HG03039 (cell line): ENCODE data around the gene MAGEA6.
"Not testable (repeated sequence)": the region's sequence is repeated elsewhere in the genome, so short reads cannot be mapped to it uniquely, and the experiment has no call there.

Experiments
- ATAC-seq: cut with Tn5 transposase; IDR thresholded peaks from one replicate; pipeline ENCODE4 v1.9.1; 2021; ENCODE audit warnings: mild to moderate bottlenecking, moderate library complexity; ENCODE audit not compliant: unreplicated experiment

MAGEA6 gene

DNA sequence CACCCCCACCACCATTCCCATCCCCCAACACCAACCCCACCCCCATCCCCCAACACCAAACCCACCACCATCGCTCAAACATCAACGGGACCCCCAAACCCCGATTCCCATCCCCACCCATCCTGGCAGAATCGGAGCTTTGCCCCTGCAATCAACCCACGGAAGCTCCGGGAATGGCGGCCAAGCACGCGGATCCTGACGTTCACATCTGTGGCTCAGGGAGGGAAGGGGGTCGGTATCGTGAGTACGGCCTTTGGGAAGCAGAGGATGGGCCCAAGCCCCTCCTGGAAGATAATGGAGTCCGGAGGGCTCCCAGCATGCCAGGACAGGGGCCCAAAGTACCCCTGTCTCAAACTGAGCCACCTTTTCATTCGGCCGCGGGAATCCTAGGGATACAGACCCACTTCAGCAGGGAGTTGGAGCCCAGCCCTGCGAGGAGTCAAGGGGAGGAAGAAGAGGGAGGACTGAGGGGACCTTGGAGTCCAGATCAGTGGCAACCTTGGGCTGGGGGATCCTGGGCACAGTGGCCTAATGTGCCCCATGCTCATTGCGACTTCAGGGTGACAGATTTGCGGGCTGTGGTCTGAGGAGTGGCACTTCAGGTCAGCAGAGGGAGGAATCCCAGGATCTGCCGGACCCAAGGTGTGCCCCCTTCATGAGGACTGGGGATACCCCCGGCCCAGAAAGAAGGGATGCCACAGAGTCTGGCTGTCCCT lies 35.2 kb downstream of the MAGEA6 start:
- not testable (repeated sequence) for ATAC-seq

DNA sequence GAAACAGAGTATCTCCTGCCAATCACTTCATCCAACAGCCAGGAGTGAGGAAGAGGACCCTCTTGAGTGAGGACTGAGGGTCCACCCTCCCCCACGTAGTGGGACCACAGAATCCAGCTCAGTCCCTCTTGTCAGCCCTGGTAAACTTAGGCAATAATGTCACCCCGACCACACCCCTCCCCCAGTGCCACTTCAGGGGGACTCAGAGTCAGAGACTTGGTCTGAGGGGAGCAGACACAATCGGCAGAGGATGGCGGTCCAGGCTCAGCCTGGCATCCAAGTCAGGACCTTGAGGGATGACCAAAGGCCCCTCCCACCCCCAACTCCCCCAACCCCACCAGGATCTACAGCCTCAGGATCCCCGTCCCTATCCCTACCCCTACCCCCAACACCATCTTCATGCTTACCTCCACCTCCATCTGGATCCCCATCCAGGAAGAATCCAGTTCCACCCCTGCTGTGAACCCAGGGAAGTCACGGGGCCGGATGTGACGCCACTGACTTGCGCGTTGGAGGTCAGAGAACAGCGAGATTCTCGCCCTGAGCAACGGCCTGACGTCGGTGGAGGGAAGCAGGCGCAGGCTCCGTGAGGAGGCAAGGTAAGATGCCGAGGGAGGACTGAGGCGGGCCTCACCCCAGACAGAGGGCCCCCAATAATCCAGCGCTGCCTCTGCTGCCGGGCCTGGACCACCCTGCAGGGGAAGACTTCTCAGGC lies 36.1 kb downstream of the MAGEA6 start, which contains the start of the genes CSAG1 and MAGEA12:
TSS of gene CSAG1 (minus strand) at position 461 of the 715 bp plus-strand sequence. CDS start 1,261 bp downstream, outside the sequence.
TSS of gene MAGEA12 (plus strand) at position 497 of the 715 bp plus-strand sequence. CDS start 2,405 bp downstream, outside the sequence.
- ATAC-seq: no peak

DNA sequence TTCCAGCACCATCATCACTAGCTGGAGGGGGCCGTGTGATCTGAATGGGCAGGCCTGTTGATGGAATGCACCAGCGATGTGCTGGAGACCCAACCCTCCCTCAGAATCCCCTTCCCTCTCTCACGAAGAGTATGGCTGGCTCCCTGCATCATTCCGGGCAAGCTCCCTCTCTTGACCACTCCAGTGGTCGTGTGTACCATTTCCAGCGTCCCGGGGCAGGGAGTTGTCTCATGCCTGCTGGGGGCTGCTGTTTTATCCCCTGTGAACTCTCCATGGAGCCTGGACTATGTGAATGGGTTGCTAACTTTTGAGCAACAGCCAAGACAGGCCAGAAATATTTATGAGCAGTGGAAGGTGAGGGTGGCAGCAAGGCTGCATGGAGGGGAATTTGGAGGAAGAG lies 44.1 kb downstream of the MAGEA6 start:
- ATAC-seq: no peak
